T-helper 22 cell (primary cell): ENCODE results near the gene STARD8.

Experiments used
- DNase-seq: peaks from one replicate; pipeline ENCODE4 v3.0.0-alpha.2; 2020; ENCODE audit warnings: low read depth

The STARD8 gene

DNA sequence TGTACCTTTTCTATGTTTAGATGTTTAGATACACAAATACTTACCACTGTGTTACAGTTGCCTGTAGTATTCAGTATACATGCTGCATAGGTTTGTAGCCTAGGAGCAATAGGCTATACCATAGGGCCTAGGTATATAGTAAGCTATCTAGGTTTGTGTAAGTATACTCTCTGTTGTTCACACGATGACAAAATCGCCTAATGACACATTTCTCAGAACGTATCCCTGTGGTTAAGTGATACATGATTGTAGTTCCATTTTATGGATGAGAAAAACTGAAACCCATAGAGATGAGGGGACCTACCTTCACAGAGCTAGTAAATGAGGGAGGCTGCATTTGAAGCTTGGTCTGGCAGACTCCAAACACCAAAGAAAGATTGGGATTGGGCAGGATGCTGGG, 102.0 kb downstream of the STARD8 start:
- DNase-seq = no peak

GRCh38 chrX:68750316-68750715, 102.8 kb downstream of the STARD8 start:
- no peak for DNase-seq

GRCh38 chrX:68751372-68751771, 103.9 kb downstream of the STARD8 start:
- no peak for DNase-seq

- no peak for DNase-seq
Observed at GRCh38 chrX:68753218-68753617, 105.8 kb downstream of the STARD8 start.

- no peak for DNase-seq
Observed at GRCh38 chrX:68754406-68754805, 106.9 kb downstream of the STARD8 start.

DNA sequence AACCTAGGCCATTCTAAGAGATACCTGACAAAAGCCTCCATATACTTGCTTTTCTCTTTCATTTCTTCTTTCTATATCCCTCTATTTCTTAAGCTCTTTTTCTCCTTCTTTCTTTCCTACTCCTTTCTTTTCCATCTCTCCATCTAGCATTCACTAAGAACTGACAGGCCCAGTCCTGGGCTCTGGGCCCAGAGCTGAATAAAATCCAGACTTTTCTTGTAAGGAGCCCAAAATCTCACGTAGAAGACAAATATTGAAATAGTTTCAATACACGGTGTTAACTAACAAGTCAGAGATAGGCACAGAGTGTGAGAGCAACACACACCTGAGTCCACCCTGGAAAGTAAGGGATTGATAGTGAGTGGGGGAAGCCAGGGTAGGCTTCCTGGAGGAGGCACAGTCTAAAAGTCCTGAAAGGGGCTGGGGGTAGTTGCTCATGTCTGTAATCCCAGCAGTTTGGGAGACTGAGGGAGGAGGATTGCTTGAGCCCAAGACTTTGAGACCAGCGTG, 108.2 kb downstream of the STARD8 start:
- no peak for DNase-seq

GRCh38 chrX:68757331-68757730, 109.9 kb downstream of the STARD8 start:
- no peak for DNase-seq

- no peak for DNase-seq
Observed at GRCh38 chrX:68757731-68758130, 110.3 kb downstream of the STARD8 start.

DNA sequence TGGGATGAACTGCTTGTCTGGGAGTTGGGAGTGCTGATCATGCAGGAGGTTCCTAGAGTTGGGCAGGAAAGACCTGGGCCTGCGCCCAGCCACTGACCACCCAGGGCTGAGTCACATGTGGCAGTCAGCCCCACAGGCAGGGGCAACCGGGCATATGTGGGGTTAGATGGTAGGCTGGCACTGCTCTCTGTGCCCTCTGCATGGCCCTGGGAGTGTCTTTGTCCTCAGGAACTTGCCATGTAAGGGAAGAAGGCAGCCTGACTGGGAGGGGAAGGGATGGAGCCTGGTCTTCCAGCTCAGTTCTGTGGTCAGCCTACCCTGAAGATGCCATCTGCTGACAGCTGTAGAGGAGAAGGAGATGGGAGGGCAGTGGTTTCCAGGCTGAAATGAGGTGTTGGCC, 111.2 kb downstream of the STARD8 start:
- no peak for DNase-seq

DNA sequence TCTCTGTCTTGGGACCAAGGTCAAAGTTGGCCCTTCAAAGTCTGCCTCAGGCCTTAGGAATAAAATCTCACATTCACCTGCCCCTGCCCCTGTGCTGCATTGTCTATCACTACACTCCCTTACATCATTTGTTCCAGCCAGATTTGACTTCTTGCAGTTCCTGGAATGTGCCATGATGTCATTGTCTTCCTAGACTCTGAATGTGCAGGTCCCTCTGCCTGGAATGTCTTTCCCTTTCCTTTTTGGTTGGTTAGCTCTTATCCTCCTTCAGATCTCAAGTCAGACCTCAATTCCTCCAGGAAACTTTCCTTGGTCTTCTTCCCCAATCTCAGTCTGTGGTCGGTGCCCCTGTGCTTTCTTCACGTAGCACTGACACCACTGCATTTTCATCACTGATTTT, 113.6 kb downstream of the STARD8 start:
- DNase-seq = no peak

GRCh38 chrX:68762766-68763165, 115.3 kb downstream of the STARD8 start:
- no peak for DNase-seq

DNA sequence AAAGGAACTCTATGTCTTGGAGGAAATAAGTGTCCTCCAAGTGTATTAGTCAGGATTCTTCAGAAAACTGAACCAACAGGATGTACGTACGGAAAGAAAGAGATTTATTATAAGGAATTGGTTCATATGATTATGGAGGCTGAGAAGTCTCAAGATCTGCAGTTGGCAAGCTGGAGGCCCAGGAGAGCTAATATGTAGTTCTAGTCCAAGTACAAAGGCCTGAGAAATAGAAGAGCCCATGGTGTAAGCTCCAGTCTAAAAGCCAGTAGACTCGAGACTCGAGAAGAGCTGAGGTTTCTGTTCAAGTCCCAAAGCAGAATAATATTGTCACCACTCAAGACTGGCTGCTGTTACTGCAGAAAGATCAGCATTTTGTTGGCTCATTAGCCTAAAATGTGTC, 116.0 kb downstream of the STARD8 start:
- no peak for DNase-seq
